ENCODE results near the gene MCEMP1. TPM values are rescaled to one million over a fixed set of nuclear protein-coding genes. Genes with fewer than 3 reads are reported as not detected.

The MCEMP1 gene
- total and polyA plus RNA-seq, 7 experiments from 2014 or later: 1.2 to 12.3 TPM; not detected in 5

GRCh38 chr19:7701654-7702457 is 25.0 kb downstream of the MCEMP1 start, which contains the start of gene FCER2:
FCER2 (minus strand) TSS chr19:7702131; CDS start chr19:7699760, 2,371 bp downstream.
- DNase-seq: no peak
- intact Hi-C loops (cut with micrococcal nuclease): no loop called here
- H3K27ac ChIP-seq (ENCODE audit: low read depth, low read length): no peak within 1 kb of the TSS
- Mint-ChIP-seq H3K4me1 (peaks cover 24 to 60% (median 48%) of the 10 kb centered on the region in 7 donors), H3K36me3 (no peaks in the 10 kb centered on the region), H3K27ac (peak within 1 kb of the TSS in 8 of 9 donors; percentile 19 to 98 (median 82)), H3K4me3 (peak within 1 kb of the TSS in 3 of 10 donors; percentile 16 to 30 (median 16)), H3K27me3 (peaks cover 0 to 35% (median 0%) of the 10 kb centered on the region in 5 donors), H3K9me3 (peaks cover 0 to 3% (median 0%) of the 10 kb centered on the region in 11 donors)
- CTCF ChIA-PET: interaction anchor here (0.9 kb wide), 1 partner anchor 21 kb away, joined by 3 read pairs; the partner anchor contains the start of gene TRAPPC5
- H3K9me3 ChIP-seq (ENCODE audit: control insufficient read depth in 2 of 3, low read length in 3 of 3): no peaks in the 10 kb centered on the region
- H3K27me3 ChIP-seq (ENCODE audit: control insufficient read depth in 2 of 2, insufficient read depth in 2 of 2, low read length in 2 of 2): no peaks in the 10 kb centered on the region
- peaks cover 18 to 29% of the 10 kb centered on the region in 2 donors for H3K4me1 ChIP-seq (ENCODE audit: control insufficient read depth in 2 of 2, insufficient read depth in 2 of 2, low read length in 2 of 2)
- POLR2A ChIA-PET: interaction anchor here (1.1 to 2.2 kb wide), 2 partner anchors 21 kb away, joined by 3 to 6 read pairs; partner anchors contain the start of gene TRAPPC5
- no peak for ATAC-seq
- no peaks in the 10 kb centered on the region for H3K36me3 ChIP-seq (ENCODE audit: control insufficient read depth in 2 of 3, insufficient read depth in 3 of 3, low read length in 3 of 3)
- no peak within 1 kb of the TSS for H3K4me3 ChIP-seq (ENCODE audit: low read length)

- POLR2A ChIA-PET: interaction anchor here (0.6 to 2.2 kb wide), 2 partner anchors 22 to 29 kb away, joined by 4 to 6 read pairs; partner anchors contain the start of gene TRAPPC5
- Histone ChIP-seq H3K27ac (ENCODE audit: low read depth, low read length) (no peak overlapping the region), H3K36me3 (ENCODE audit: control insufficient read depth in 2 of 3, insufficient read depth in 3 of 3, low read length in 3 of 3) (no peaks in the 10 kb centered on the region), H3K4me3 (ENCODE audit: low read length) (no peak overlapping the region), H3K27me3 (ENCODE audit: control insufficient read depth in 2 of 2, insufficient read depth in 2 of 2, low read length in 2 of 2) (no peaks in the 10 kb centered on the region), H3K9me3 (ENCODE audit: control insufficient read depth in 2 of 3, low read length in 3 of 3) (no peaks in the 10 kb centered on the region), H3K4me1 (ENCODE audit: control insufficient read depth in 2 of 2, insufficient read depth in 2 of 2, low read length in 2 of 2) (peaks cover 22 to 38% of the 10 kb centered on the region in 2 donors)
- intact Hi-C loops (cut with micrococcal nuclease): no loop called here
- peaks cover 0 to 3% (median 0%) of the 10 kb centered on the region in 11 donors for H3K9me3 Mint-ChIP-seq
- H3K27me3 Mint-ChIP-seq: peaks cover 0 to 27% (median 0%) of the 10 kb centered on the region in 5 donors
- CTCF ChIA-PET: no interaction called here
- no peak overlapping the region for H3K4me3 Mint-ChIP-seq
- no peaks in the 10 kb centered on the region for H3K36me3 Mint-ChIP-seq
- peaks cover 27 to 67% (median 54%) of the 10 kb centered on the region in 7 donors for H3K4me1 Mint-ChIP-seq
- H3K27ac Mint-ChIP-seq: peak overlapping the region in 7 of 9 donors; percentile 21 to 100 (median 90)
- DNase-seq (no peak), ATAC-seq (no peak)
Observed at GRCh38 chr19:7703332-7703731, 26.4 kb downstream of the MCEMP1 start.

- intact Hi-C loops (cut with micrococcal nuclease): loop anchor here in 1 of 2 donors (1.0 to 2.0 kb wide), 2 partner anchors 14 to 23 kb away; no protein-coding TSS in a partner anchor
- CTCF ChIA-PET: no interaction called here
Observed at GRCh38 chr19:7704280-7705060, 27.6 kb downstream of the MCEMP1 start.

GRCh38 chr19:7705387-7706187 is 28.7 kb downstream of the MCEMP1 start:
- DNase-seq: peak; percentile 47 to 87 (median 79)
- Histone ChIP-seq H3K27ac (ENCODE audit: low read depth, low read length) (peak overlapping the region; percentile 79), H3K9me3 (ENCODE audit: control insufficient read depth in 2 of 3, low read length in 3 of 3) (no peaks in the 10 kb centered on the region), H3K27me3 (ENCODE audit: control insufficient read depth in 2 of 2, insufficient read depth in 2 of 2, low read length in 2 of 2) (no peaks in the 10 kb centered on the region), H3K4me3 (ENCODE audit: low read length) (peak overlapping the region; percentile 34), H3K4me1 (ENCODE audit: control insufficient read depth in 2 of 2, insufficient read depth in 2 of 2, low read length in 2 of 2) (peaks cover 22 to 38% of the 10 kb centered on the region in 2 donors), H3K36me3 (ENCODE audit: control insufficient read depth in 2 of 3, insufficient read depth in 3 of 3, low read length in 3 of 3) (no peaks in the 10 kb centered on the region)
- H3K9me3 Mint-ChIP-seq: peaks cover 0 to 3% (median 0%) of the 10 kb centered on the region in 11 donors
- H3K27ac Mint-ChIP-seq: peak overlapping the region; percentile 88 to 100 (median 97)
- H3K27me3 Mint-ChIP-seq: peaks cover 0 to 20% (median 0%) of the 10 kb centered on the region in 5 donors
- CTCF ChIA-PET: interaction anchor here (0.8 to 2.0 kb wide), 4 partner anchors 19 to 97 kb away, joined by 3 to 15 read pairs (median 4); partner anchors contain the start of gene TRAPPC5
- peak overlapping the region; percentile 75 to 91 (median 83) for H3K4me3 Mint-ChIP-seq
- ATAC-seq: peak; percentile 95
- intact Hi-C loops (cut with micrococcal nuclease): loop anchor here in 1 of 2 donors (1.0 to 2.0 kb wide), 2 partner anchors 13 to 24 kb away; no protein-coding TSS in a partner anchor
- no peaks in the 10 kb centered on the region for H3K36me3 Mint-ChIP-seq
- peaks cover 27 to 71% (median 54%) of the 10 kb centered on the region in 7 donors for H3K4me1 Mint-ChIP-seq
- POLR2A ChIA-PET: interaction anchor here (0.5 to 3.1 kb wide), 13 partner anchors 9 to 310 kb away, joined by 3 to 16 read pairs (median 4); partner anchors contain the start of genes MAP2K7, PET100, TRAPPC5 and XAB2

More at GRCh38 chr19:7704280-7705060, 27.6 kb downstream of the MCEMP1 start:
- Mint-ChIP-seq H3K27ac (peak overlapping the region in 8 of 9 donors; percentile 90 to 100 (median 98)), H3K9me3 (peaks cover 0 to 3% (median 0%) of the 10 kb centered on the region in 11 donors), H3K4me3 (peak overlapping the region in 1 of 10 donors; percentile 40), H3K27me3 (peaks cover 0 to 20% (median 0%) of the 10 kb centered on the region in 5 donors), H3K36me3 (no peaks in the 10 kb centered on the region), H3K4me1 (peaks cover 27 to 70% (median 58%) of the 10 kb centered on the region in 7 donors)
- Histone ChIP-seq H3K27ac (ENCODE audit: low read depth, low read length) (peak overlapping the region; percentile 79), H3K36me3 (ENCODE audit: control insufficient read depth in 2 of 3, insufficient read depth in 3 of 3, low read length in 3 of 3) (no peaks in the 10 kb centered on the region), H3K4me1 (ENCODE audit: control insufficient read depth in 2 of 2, insufficient read depth in 2 of 2, low read length in 2 of 2) (peaks cover 22 to 38% of the 10 kb centered on the region in 2 donors), H3K4me3 (ENCODE audit: low read length) (no peak overlapping the region), H3K27me3 (ENCODE audit: control insufficient read depth in 2 of 2, insufficient read depth in 2 of 2, low read length in 2 of 2) (no peaks in the 10 kb centered on the region), H3K9me3 (ENCODE audit: control insufficient read depth in 2 of 3, low read length in 3 of 3) (no peaks in the 10 kb centered on the region)
- ATAC-seq (no peak), DNase-seq (no peak)
- POLR2A ChIA-PET: interaction anchor here (0.7 to 3.1 kb wide), 6 partner anchors 23 to 829 kb away, joined by 3 to 9 read pairs (median 5); partner anchors contain the start of genes MAP2K7, PET100, TRAPPC5 and XAB2

GRCh38 chr19:7706188-7706954 is 29.5 kb downstream of the MCEMP1 start:
- intact Hi-C loops (cut with micrococcal nuclease): no loop called here
- Histone ChIP-seq H3K9me3 (ENCODE audit: control insufficient read depth in 2 of 3, low read length in 3 of 3) (no peaks in the 10 kb centered on the region), H3K36me3 (ENCODE audit: control insufficient read depth in 2 of 3, insufficient read depth in 3 of 3, low read length in 3 of 3) (no peaks in the 10 kb centered on the region), H3K4me1 (ENCODE audit: control insufficient read depth in 2 of 2, insufficient read depth in 2 of 2, low read length in 2 of 2) (peaks cover 22 to 38% of the 10 kb centered on the region in 2 donors), H3K4me3 (ENCODE audit: low read length) (peak overlapping the region; percentile 34), H3K27me3 (ENCODE audit: control insufficient read depth in 2 of 2, insufficient read depth in 2 of 2, low read length in 2 of 2) (no peaks in the 10 kb centered on the region), H3K27ac (ENCODE audit: low read depth, low read length) (peak overlapping the region; percentile 79)
- Mint-ChIP-seq H3K4me3 (peak overlapping the region; percentile 75 to 91 (median 83)), H3K9me3 (peaks cover 0 to 3% (median 0%) of the 10 kb centered on the region in 11 donors), H3K27me3 (peaks cover 0 to 20% (median 0%) of the 10 kb centered on the region in 5 donors), H3K4me1 (peaks cover 27 to 74% (median 57%) of the 10 kb centered on the region in 7 donors), H3K27ac (peak overlapping the region; percentile 88 to 100 (median 97)), H3K36me3 (no peaks in the 10 kb centered on the region)
- ATAC-seq (no peak), DNase-seq (no peak)
- POLR2A ChIA-PET: interaction anchor here (0.5 to 3.1 kb wide), 11 partner anchors 8 to 311 kb away, joined by 3 to 16 read pairs (median 5); partner anchors contain the start of genes MAP2K7, PET100, TRAPPC5 and XAB2
- CTCF ChIA-PET: interaction anchor here (0.6 to 2.0 kb wide), 3 partner anchors 18 to 269 kb away, joined by 3 to 15 read pairs (median 3); partner anchors contain the start of gene TRAPPC5
